ENCODE data around the gene NTF4.

- no peak for TF ChIP-seq USF1 (IDR thresholded peaks at IDR 0.05)
- TF ChIP-seq, protein P1, sequence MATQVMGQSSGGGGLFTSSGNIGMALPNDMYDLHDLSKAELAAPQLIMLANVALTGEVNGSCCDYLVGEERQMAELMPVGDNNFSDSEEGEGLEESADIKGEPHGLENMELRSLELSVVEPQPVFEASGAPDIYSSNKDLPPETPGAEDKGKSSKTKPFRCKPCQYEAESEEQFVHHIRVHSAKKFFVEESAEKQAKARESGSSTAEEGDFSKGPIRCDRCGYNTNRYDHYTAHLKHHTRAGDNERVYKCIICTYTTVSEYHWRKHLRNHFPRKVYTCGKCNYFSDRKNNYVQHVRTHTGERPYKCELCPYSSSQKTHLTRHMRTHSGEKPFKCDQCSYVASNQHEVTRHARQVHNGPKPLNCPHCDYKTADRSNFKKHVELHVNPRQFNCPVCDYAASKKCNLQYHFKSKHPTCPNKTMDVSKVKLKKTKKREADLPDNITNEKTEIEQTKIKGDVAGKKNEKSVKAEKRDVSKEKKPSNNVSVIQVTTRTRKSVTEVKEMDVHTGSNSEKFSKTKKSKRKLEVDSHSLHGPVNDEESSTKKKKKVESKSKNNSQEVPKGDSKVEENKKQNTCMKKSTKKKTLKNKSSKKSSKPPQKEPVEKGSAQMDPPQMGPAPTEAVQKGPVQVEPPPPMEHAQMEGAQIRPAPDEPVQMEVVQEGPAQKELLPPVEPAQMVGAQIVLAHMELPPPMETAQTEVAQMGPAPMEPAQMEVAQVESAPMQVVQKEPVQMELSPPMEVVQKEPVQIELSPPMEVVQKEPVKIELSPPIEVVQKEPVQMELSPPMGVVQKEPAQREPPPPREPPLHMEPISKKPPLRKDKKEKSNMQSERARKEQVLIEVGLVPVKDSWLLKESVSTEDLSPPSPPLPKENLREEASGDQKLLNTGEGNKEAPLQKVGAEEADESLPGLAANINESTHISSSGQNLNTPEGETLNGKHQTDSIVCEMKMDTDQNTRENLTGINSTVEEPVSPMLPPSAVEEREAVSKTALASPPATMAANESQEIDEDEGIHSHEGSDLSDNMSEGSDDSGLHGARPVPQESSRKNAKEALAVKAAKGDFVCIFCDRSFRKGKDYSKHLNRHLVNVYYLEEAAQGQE (IDR thresholded peaks at IDR 0.05; ENCODE audit: low read depth): no peak
- no peak for TF ChIP-seq EGR1 (IDR thresholded peaks at IDR 0.05)
- no peak for TF ChIP-seq YY1 (IDR thresholded peaks at IDR 0.05; ENCODE audit: low read depth)
- no peak for TF ChIP-seq CEBPB (IDR thresholded peaks at IDR 0.05)
- TF ChIP-seq TAF1 (IDR thresholded peaks at IDR 0.05; ENCODE audit: low read depth): no peak
- TF ChIP-seq NFIC (IDR thresholded peaks at IDR 0.05): no peak
- TF ChIP-seq EP300 (IDR thresholded peaks at IDR 0.05; ENCODE audit: borderline replicate concordance): no peak
- TF ChIP-seq FOXM1 (IDR thresholded peaks at IDR 0.05; ENCODE audit: borderline replicate concordance, low read depth): no peak
Measured at GRCh38 chr19:49085868-49086232, 21.2 kb upstream of the NTF4 start.

All from Ishikawa (cell line).